H1 (cell line): ENCODE measurements around the gene ZWILCH. TPM values are rescaled to one million over a fixed set of nuclear protein-coding genes. Genes with fewer than 3 reads are reported as not detected.

Experiments
- ASH2L ChIP-seq: fragments of 200-600, 300-600 bp; sonication (generic); IDR thresholded peaks from one replicate; pipeline ENCODE4 v1.7.1; 2017; ENCODE audit warnings: low read length
- BACH1 ChIP-seq: IDR thresholded peaks from 2 replicates; pipeline ENCODE4 v1.6.1; 2012; ENCODE audit warnings: low read length, improper control_type of control experiment
- BRCA1 ChIP-seq: IDR thresholded peaks from 2 replicates; pipeline ENCODE4 v1.6.1; 2012; ENCODE audit warnings: low read depth, low read length, improper control_type of control experiment
- CBX8 ChIP-seq: fragments of 300-800, 300-1000 bp; sonication (generic); IDR thresholded peaks from 2 replicates; pipeline ENCODE4 v1.7.1; 2016; ENCODE audit warnings: low read depth, low read length, borderline replicate concordance
- CHD1 ChIP-seq: IDR thresholded peaks from 2 replicates; pipeline ENCODE4 v1.6.1; 2012; ENCODE audit warnings: low read depth, low read length, improper control_type of control experiment
- CHD2 ChIP-seq: IDR thresholded peaks from 2 replicates; pipeline ENCODE4 v1.6.1; 2012; ENCODE audit warnings: low read length, improper control_type of control experiment
- CREB1 ChIP-seq: IDR thresholded peaks from 2 replicates; pipeline ENCODE4 v1.6.1; 2012; ENCODE audit warnings: inconsistent platforms
- CTCF ChIP-seq, 3 experiments: IDR thresholded peaks; 1 replicate in 2 of 3; 2 replicates in 1 of 3; pipeline versions ENCODE4 v1.5.1 to v1.6.1; 2011; ENCODE audit warnings: low read length in 3 of 3, mild to moderate bottlenecking in 3 of 3, inconsistent platforms in 2 of 3, low read depth in 1 of 3, moderate library complexity in 1 of 3; ENCODE audit not compliant: insufficient read depth in 1 of 3; ENCODE audit errors: control extremely low read depth in 1 of 3
- GTF2F1 ChIP-seq: IDR thresholded peaks from 2 replicates; pipeline ENCODE4 v1.6.1; 2012; ENCODE audit warnings: low read depth, low read length, improper control_type of control experiment, borderline replicate concordance
- HDAC6 ChIP-seq: IDR thresholded peaks from one replicate; pipeline ENCODE4 v1.7.1; 2012; ENCODE audit warnings: low read depth, mild to moderate bottlenecking, inconsistent platforms, low read length, moderate library complexity
- JUND ChIP-seq: IDR thresholded peaks from 2 replicates; pipeline ENCODE4 v1.6.1; 2011; ENCODE audit warnings: mild to moderate bottlenecking, improper control_type of control experiment, low read length
- KDM4A ChIP-seq: IDR thresholded peaks from one replicate; pipeline ENCODE4 v1.7.1; 2012; ENCODE audit warnings: low read depth, mild to moderate bottlenecking, moderate library complexity, low read length, inconsistent platforms; ENCODE audit not compliant: severe bottlenecking
- RAD21 ChIP-seq, 2 experiments: IDR thresholded peaks in 1 of 2; conservative IDR thresholded peaks in 1 of 2; 2 replicates each; pipeline ENCODE4 v1.6.1; 2011; ENCODE audit warnings: low read depth in 2 of 2, low read length in 2 of 2, improper control_type of control experiment in 1 of 2, inconsistent platforms in 1 of 2, mild to moderate bottlenecking in 1 of 2, moderate library complexity in 1 of 2
- SIX5 ChIP-seq: IDR thresholded peaks from 2 replicates; pipeline ENCODE4 v1.6.1; 2011; ENCODE audit warnings: mild to moderate bottlenecking, low read depth, low read length
- SRF ChIP-seq: IDR thresholded peaks from 2 replicates; pipeline ENCODE4 v1.6.1; 2011; ENCODE audit warnings: mild to moderate bottlenecking, low read depth, low read length, moderate library complexity
- TAF7 ChIP-seq: optimal IDR thresholded peaks from 2 replicates; pipeline ENCODE3; 2011; ENCODE audit warnings: low read depth, mild to moderate bottlenecking, inconsistent platforms, low read length, moderate library complexity, borderline replicate concordance
- TCF12 ChIP-seq: IDR thresholded peaks from 2 replicates; pipeline ENCODE4 v1.6.1; 2011; ENCODE audit warnings: low read depth, mild to moderate bottlenecking, low read length
- polyA plus RNA-seq, 7 experiments: library from polyadenylated mRNA; depleted of rRNA in 3 of 7; stranded (reverse) in 5 of 7; unstranded in 2 of 7; fragments of >200 nt in 5 of 7; fragments of 200-250 nt in 2 of 7; gene quantifications; 1 replicate in 5 of 7; 2 replicates in 1 of 7; 4 replicates in 1 of 7; pipeline versions ENCODE4 v1.2.1 to v1.2.3, GENCODE V29; 2011 to 2013; ENCODE audit warnings: missing spikeins in 2 of 7, mixed read lengths in 2 of 7
- total RNA-seq: library from RNA; stranded (reverse); fragmentation: NEBNext Ultra II Directional; extraction: Animal tissue kit (Norgen Biotek cat#: 25700); gene quantifications from 2 replicates; pipeline ENCODE4 v1.2.1, GENCODE V29; 2021

Gene ZWILCH
- total and polyA plus RNA-seq, 2 of the 8 experiments (the other 6 are each of a cell fraction or from before 2014, with no cell fraction given): 18.1 to 61.5 TPM

DNA sequence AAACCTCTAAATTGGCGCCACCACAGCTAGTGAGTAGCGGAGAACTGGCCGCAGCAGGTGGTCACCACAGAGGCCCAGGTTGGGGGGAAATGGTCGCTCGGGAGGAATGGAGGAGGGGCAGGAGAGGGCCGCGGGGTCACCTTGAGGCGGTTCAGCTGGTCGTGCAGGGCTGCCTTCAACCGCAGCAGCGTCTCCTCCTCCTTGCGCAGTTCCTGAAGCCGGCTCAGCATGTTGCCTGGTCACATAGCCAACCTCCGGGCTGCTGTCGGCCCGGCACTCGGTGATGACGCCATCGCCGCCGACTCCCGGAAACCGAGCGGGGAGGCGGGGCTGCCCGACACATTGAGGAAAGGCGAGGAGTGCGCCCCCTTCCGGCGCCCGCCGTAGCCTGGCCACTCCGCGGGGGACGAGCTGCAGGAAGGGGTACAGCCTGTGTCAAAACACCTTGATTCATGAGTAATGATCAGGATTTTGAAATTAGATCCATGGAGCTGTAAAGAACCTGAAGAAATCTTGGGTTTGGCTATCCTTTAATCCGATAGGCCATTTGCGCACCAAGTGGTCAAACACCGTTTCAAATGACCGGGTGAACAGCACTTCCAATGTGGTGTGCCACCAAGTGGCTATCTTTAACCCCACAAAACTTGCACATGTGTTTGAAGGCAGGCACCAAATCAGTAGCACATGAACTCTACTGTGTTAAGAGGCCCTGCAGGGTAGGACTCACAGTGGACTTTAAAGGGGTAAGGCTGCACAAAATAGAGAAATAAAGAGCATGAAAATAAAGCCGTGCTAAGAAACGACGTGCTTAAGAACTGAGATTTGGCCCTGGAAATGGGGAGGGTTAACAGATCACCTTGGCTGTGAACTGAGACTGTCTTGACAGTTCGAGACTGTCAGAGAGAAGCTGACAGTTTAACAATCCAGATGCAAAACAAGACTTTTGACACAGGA is 7.3 kb upstream of the ZWILCH start, which contains the start of gene SNAPC5 (continued):
- TF ChIP-seq GTF2F1 (no peak; the same call in 1 of the 2 replicates), TAF7 (peak; percentile 65), HDAC6 (no peak), BACH1 (no peak), BRCA1 (no peak), CREB1 (peak; percentile 98), KDM4A (peak; percentile 87), TCF12 (0 out of 2 replicates have a peak, but pooled peaks have one; percentile 64), CTCF (IDR thresholded peaks at IDR 0.05; ENCODE audit: control extremely low read depth in 1 of 3, insufficient read depth in 1 of 3, low read depth in 1 of 3, low read length in 3 of 3) (peak; percentile 78 to 93 (median 90)), CHD1 (no peak), CBX8 (no peak), SIX5 (no peak), CHD2 (peak; percentile 59), ASH2L (peak; percentile 96), SRF (peak; percentile 74), RAD21 (IDR thresholded peaks at IDR 0.05 in 1 of 2, conservative IDR thresholded peaks at IDR 0.05 in 1 of 2; ENCODE audit: low read depth in 2 of 2, low read length in 2 of 2) (peak; percentile 29 to 56; a peak in 3 of 4 replicates), JUND (peak; percentile 72)
